Fibroblast of skin of right biceps (primary cell): ENCODE results near the gene LRCH4.
A peak's percentile ranks its signal among the peaks of the same experiment; 100 is the strongest.

Experiments
- DNase-seq: peaks from one replicate; pipeline ENCODE4 v3.0.0-alpha.2; 2013

The LRCH4 gene, protein sequence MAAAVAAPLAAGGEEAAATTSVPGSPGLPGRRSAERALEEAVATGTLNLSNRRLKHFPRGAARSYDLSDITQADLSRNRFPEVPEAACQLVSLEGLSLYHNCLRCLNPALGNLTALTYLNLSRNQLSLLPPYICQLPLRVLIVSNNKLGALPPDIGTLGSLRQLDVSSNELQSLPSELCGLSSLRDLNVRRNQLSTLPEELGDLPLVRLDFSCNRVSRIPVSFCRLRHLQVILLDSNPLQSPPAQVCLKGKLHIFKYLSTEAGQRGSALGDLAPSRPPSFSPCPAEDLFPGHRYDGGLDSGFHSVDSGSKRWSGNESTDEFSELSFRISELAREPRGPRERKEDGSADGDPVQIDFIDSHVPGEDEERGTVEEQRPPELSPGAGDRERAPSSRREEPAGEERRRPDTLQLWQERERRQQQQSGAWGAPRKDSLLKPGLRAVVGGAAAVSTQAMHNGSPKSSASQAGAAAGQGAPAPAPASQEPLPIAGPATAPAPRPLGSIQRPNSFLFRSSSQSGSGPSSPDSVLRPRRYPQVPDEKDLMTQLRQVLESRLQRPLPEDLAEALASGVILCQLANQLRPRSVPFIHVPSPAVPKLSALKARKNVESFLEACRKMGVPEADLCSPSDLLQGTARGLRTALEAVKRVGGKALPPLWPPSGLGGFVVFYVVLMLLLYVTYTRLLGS

DNA sequence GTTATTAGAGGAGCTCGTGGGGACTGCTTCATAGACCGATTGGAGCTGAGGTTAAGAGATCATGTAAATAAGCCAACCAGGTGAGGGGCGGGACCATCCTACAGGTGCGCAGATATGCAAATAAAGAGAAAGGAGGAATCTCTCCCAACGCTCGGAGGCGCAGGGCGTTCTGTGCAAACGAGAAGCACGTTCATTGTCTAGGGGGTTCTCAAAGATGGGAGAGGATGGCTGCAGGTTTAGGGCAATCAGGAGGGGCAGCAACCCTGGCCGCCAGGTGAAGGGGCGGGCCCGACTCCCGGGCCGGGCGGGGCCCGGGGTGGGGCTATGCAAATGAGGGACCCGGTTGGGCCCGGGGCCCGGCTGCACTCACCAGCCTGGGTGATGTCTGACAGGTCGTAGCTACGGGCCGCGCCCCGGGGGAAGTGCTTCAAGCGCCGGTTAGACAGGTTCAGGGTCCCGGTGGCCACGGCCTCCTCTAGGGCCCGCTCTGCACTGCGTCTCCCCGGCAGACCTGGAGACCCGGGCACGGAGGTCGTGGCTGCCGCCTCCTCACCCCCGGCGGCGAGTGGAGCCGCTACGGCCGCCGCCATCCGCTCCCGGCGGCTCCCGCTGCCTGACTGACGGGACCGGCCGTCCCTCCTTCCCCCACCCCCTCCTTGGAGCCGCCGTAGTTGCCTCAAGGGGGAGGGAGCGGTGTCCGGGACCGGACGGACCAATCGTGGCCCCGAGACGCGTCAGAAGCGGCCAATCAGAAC, at the start of gene LRCH4:
LRCH4 (minus strand) TSS at position 619 of the 755 bp plus-strand sequence; CDS start at position 590, 29 bp downstream.
- no peak for DNase-seq

DNA sequence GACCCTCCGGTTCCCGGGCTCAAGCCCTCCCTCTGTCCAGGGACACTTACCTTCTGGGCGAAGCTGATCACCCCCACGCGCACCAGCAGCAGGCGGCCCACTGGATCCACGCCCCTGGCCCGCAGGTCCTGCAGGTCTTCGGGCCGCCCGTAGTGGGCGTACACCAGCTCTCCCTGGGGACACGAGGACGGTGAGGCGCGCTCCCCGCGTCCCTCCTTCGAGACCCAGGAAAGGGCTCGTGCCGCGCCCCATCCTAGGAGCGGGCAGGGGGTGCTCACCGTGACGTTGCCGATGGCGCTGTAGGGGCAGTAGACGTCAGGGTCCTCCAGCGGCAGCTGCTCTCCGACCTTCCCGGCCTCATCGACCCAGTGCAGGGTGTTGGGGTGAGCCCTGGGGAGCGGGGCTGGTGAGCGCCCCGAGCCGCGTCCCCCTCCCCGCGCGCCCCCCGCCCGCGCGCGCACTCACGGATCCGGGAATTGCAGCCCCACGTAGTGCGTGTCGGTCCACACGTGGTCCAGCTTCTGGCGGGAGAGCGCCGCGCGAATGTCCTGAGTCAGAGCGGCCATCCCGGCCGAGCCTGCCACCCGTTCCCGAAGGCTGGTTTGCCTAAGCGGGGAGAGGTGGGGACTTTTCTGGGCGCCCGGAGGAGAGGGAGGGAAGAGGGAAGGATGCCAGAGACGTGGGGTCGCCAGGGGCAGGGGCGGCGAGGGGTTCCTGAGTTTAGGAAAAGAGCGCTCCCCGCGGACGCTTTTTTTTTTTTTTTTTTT, 47.2 kb upstream of the LRCH4 start:
- peak; percentile 42 for DNase-seq

DNA sequence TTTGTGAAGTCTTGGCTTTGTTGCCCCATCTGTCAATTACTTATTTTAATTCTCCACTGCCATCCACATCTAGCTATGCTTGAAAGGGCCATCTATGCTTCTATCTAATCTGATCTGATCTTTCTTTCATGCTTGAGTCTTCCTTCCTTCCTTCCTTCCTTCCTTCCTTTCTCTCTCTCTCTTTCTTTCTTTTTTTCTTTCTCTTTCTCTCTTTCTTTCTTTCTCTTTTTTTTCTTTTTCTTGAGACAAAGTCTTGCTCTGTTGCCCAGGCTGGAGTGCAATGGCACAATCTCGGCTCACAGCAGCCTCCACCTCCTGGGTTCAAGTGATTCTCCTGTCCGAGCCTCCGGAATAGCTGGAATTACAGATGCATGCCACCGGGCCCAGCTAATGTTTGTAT, 44.1 kb upstream of the LRCH4 start:
- DNase-seq: no peak

DNA sequence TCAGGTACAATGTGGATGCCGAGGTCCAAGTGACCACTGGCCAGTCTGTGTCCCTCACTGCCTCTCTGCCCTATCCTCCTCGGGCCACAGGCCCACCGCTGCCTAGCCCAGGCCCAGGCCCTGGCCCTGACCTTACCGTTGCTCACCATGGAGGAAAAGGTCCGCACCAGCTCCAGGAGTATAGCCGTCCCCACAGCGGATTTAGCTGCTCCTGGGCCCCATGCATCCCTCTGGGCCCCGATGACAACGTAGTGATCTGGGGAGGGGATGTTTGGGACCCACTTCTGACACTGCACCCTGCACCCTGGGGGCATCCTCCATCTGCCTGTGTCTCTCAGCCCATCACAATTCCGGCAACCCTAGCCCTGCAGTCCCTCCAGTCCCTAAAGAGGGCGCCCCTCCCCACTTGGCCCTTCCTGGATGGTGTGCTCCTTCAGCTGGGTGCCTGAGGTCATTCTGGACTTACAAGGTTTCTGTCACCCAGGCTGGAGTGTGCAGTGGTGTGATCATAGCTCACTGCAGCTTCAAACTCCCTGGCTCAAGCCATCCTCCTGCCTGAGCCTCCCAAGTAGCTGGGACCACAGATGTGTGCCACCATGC, 43.3 kb upstream of the LRCH4 start:
- peak; percentile 19 for DNase-seq

DNA sequence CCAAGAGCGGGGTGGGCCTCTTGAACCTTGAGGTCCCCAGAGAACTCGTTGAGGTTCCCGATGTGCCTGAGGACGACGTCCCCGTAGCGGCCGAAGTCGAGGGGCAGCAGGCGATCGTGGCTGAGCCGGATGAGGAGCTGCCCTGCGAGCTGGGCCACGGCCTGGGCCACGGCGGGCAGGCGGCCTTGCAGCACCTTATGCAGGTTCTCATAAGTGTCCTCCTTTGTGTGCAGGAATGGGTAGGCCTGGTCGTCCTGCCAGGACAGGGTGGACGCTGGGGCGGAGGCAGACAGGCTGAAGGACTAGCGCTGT, 41.3 kb upstream of the LRCH4 start:
- DNase-seq: no peak

DNA sequence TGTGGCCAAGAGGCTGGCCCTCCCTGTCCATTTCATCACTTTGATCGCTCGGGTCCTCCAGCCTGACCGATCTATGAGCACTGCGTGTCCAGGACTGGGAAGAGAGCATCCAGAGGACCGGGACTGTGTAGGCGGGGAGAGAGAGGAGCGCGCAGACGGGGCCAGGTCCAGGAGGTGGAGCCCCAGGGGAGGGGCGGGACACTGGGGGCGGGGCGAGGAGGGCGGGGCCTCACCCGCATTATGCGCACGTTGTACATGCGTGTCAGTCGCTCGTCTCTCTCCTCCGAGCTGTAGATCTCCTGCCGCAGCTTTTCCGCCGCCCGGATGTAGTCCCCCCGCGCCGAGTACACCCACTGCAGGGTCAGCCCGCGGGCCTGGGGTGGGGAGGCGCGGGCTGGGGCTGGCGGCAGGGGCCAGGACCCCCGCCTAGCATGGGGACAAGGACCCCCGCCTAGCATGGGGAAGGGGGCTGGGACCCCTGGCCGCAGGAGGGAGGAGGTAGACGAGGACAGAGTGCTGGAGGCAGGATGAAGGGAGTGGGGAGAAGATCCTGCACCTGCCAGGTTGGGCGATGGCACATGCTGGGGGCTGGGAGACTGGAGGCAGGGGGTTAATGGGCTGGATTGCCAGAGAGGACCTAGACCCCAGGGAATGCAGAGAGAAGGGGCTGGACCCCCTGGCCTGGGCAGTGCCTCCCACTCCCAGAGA, 40.8 kb upstream of the LRCH4 start:
- DNase-seq: peak; percentile 87

DNA sequence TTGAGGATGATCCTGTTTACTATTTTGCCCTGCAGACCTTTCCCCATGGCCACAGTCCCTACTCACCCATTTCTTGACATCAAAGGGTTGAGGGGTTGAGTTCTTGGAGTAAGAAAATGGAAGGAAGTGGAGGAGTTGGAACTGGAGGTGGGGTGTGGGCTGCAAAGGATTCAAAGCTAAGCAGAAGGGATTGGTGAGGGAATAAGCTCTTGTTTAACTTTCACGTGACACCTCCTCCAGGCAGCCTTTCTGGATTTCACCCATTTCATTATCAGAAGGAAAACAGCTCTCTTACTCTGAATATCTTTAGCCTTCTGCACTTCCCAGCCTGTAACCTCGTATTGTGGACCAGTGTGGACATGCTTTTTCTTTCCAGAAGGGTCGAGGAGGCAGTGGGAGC, 40.1 kb upstream of the LRCH4 start:
- no peak for DNase-seq

DNA sequence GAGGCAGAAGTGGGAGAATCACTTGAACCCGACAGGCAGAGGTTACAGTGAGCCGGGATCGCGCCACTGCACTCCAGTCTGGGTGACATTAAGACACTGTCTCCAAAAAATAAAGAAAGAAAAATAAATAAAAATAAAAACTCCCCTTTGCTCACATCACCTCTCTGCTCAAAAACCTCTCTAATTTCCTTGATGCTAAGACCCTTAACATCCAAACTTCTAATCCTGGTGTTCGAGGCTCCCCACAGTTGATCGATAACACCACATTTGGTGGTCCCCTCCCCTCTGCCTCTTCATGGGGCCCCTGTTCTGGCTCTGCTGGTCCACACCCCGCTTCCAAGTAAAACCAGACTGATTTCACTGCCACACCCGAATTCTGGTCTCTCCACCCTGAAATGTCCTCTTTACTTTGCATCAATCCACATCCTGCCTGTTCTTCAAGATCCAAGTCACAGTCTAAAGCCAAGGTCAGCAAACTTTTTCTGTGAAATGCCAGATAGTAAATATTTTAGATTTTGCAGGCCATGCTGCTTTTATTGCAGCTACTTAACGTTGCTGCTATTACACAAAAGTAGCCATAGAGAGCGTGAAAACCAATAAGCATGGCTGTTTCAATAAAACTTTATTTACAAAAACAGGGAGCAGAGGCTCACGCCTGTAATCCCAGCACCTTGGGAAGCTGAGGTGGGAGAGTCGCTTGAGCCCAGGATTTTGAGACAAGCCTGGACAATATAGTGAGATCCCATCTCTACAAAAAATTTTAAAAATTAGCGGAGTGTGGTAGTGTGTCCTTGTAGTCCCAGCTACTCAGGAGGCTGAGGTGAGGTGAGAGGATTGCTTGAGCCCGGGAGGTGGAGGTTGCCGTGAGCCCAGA, 38.3 kb upstream of the LRCH4 start:
- DNase-seq: no peak

DNA sequence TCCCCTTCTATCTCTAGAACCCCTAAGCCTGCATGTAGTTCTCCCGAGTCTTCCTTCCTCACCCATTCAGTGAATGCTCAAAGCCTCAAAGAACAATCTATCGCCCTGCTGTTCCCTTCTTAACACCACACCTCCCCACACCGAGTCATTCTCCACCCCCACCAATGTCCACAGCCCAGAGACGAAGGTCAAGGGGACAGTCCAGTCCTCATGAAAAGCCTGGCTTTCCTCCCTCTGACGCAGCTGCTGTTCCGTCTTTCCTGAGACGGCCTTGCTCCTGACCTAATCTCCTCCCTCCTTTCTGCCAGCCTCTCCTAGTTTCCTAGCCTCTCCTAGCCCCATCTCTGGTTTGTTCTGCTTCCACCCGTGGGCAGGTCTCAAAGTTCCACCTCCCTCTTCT, 35.6 kb upstream of the LRCH4 start:
- DNase-seq: no peak

DNA sequence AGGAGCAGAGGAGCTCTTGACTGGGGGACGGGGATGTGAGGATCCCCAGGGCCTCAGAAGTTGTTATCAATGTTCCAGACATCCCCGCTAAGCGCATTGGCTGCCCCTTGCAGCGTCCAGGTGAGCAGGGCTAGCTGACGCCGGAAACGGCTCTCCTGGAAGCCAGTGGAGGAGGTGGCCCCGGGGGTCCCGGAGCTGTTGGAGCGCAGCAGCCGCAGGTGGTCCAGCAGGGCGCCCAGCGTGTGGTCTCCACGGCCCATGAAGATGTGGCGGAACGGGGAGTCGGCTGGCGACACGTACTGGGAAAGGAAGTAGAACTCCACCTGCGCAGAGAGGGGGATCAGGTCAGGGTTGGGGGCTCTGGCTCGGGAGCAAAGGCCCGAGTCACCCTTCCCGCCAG, 34.9 kb upstream of the LRCH4 start:
- DNase-seq: no peak

DNA sequence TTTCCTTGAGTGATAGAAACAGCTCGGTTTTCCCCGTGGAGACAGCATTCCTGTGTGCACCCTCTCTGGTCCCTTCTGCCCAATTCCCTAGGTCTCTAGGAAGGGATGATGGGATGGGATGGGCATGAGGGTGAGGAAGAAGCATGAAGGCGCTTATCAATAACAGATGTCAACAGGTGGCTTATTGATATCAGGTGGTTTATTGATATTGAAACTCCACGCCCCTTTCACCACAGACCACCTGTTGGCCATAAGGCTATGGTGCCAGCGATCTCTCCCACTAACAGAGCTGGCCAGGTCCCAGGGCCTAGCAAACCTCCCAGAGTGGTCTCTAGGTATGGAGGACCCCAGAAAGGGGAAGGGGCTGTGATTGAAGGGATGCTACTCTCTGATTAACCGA, 34.3 kb upstream of the LRCH4 start:
- DNase-seq: no peak

DNA sequence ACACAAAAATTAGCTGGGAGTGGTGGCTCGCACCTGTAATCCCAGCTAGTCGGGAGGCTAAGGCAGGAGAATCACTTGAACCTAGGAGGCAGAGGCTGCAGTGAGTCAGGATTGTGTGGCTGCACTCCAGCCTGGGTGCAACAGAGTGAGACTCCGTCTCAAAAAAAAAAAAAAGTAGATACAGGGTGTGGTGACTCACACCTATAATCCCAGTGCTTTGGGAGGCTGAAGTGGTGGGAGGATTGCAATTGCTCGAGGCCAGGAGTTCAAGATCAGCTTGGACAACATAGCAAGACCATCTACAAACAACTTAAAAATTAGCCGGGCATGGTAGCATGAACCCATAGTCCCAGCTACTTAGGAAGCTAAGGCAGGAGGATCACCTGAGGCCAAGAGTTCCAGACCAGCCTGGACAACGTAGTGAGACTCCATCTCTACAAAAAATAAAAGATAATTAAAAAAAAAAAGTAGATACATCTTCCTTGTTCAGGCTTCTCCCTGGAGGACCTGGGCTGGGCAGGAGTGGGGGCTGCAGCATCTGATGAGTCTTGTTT, 28.5 kb upstream of the LRCH4 start:
- no peak for DNase-seq

DNA sequence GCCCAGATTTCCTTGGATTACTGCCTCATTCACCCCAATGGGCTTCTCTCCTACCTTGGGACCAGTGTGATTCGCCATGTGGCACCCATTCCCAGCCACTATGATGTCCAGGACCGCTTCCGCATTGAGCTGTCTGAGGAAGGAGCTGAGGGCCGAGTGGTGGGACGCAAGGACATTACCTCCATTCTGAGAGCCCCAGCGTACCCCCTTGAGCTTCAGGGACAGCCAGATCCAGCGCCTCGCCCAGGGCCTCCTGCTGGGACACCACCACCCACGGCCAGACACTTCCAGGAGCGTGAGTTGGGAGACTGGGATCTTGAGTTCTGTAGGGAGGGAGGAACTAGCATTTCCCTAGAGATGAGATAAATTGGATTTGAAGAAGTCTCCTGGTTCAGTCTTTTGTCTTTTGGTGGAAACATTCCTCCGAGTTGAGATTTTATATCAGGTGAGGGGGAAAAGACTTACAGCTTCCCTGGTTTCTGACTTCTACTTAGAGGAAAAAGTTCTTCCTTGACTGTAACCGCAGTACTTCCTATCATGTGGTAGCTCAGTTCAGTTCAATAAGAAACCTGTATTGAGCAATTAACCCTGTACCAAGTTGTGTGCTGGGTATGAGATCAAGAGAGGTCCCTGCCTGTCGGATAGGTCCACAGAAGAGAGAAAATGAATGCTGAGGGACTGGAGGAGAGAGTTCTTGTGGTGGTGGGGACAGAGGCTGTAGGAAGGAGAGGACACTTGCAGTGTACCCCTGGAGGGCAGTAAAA, 27.7 kb upstream of the LRCH4 start:
- DNase-seq: no peak

DNA sequence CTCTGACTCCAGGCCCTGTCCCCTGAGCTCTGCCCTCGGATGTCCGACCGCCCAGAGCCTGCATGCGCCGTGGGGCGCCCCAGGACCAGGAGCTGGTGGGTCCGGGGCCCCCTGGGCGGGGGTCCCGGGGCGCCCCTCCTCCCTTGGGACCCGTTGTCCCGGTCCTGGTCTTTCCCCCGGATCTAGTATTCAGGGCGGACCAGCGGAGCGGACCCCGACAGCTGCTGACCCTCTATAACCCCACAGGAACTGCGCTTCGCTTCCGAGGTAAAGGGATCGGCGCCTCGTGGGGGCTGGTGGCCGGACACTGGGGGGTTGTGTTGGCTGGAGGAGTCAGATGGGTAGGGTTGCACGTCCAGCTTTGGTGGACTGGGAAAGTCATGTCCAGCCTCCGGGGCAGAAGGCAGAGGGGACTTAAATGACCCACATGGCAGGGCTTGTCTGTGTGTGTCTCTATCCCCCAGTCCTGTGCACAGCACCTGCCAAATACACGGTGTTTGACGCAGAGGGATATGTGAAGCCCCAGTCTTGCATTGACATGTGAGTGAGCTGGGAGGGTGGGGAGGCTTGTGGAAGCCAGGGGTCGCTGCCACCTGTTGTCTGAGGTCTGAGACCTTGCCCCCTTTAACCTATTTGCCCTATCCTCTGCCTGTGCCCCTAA, 26.9 kb upstream of the LRCH4 start:
- DNase-seq: no peak

DNA sequence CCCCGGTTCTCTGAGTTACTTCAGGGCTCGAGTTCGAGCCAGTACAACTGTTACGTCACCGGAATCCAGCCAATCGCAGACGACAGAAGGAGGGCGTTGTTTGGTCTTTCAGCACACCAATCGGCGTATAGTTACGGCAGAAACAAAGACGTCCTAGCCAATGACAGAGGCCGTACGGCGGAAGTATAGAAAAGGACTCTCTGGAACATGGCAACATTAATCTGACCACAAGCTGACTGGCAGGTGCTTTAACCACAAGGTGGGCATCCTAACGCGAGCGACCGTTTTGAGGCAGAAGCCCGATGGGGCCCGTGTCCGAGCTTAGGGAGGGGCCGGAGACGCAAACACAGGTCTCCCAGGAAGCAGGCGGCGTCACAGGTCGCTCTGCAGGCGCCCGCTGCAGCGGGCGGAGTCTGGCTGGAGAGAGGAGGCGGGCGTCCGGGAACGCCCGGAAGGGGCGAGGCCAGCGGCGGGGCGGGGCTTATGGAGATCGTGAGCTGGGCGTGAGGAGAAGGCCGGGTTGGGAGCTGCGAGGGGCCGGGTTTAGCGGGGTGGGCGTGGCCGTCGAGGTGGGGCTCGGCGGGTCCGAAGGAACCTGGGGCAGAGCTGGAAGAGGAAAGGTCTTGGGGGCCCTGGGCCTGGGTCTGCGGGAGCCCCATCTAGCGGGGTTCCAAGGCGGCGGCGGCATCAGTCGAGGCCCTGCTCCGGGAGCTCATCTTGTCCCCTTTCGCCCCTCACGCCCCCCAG, 26.2 kb upstream of the LRCH4 start, which contains the start of gene MOSPD3:
MOSPD3 (plus strand) TSS at position 558 of the 747 bp plus-strand sequence. CDS start 252 bp downstream, outside the sequence.
- peak; percentile 100 for DNase-seq

DNA sequence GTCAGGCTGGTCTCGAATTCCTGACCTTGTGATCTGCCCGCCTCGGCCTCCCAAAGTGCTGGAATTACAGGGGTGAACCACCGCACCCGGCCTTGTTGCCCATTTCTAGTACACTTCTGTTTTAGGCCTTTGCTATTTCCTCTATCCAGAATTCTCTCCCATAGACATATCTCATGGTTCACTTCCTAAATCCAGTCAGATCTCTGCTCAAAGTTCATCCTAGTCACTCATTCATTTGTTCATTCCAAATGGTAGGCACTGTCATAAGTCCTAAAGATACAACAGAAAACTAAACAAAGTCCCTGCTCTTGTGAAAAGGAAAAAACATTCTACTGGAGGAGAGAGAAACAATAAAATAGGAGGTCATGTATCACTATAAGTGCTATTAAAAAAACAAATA, 24.0 kb upstream of the LRCH4 start:
- no peak for DNase-seq

DNA sequence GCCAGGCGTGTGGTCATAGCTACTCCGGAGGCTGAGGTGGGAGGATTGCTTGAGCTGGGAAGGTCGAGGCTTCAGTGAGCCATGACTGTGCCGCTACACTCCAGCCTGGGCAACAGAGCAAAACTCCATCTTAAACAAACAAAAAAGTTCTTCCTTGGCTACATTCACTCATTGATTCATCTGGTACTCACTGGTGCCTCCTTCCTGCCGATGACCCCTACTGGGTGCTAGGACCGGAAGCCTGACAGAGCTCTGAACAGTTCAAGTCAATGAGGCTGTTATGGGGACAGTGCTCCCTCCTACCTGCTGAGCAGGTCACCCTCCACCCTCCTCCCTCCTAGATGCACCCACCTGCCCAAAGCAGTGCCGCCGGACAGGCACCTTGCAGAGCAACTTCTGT, 21.2 kb upstream of the LRCH4 start:
- DNase-seq: no peak

DNA sequence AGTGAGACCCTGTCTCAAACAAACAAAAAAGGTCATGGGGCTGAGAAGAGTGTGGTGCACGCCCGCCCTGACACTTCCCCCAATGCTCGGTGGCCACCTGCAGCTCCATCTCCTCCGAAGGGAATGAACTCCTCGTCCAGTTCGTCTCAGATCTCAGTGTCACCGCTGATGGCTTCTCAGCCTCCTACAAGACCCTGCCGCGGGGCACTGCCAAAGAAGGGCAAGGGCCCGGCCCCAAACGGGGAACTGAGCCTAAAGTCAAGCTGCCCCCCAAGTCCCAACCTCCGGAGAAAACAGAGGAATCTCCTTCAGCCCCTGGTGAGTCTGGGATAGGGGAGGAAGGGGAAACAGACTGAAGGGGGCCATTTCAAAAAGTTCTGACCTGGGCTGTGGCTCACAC, 20.4 kb upstream of the LRCH4 start:
- no peak for DNase-seq
